ENCODE results near the gene SLC43A2.

DNA sequence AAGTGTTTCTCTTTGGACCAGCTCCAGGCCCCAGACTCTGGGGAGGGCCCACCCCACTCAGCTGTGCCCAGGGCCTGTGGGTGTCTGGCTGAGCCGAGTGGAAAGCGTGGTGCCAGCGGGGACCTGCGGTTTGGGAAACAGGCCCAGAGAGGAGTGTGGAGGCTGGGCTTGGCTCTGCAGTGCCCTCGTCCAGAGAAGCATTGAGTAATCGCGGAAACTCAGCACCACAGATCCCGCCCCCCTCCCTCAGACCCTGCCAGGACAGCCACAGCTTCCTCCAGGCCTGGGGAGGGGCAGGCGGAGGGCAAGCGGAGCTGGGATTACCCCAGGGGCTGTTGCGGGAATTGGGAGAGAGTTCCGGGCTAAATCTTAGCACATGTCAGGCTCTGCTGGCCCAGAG is 51.5 kb downstream of the SLC43A2 start:
- no peak for TF ChIP-seq GATA2 (IDR thresholded peaks at IDR 0.05; ENCODE audit: low read depth, low read length)
- no peak for TF ChIP-seq GATA3 (IDR thresholded peaks at IDR 0.05; ENCODE audit: low read depth, low read length)
